ENCODE measurements around the gene DDX59. TPM values are rescaled to one million over a fixed set of nuclear protein-coding genes. Genes with fewer than 3 reads are reported as not detected.
A peak's percentile ranks its signal among the peaks of the same experiment; 100 is the strongest.

DDX59 gene
- total RNA-seq, 4 donors from 2014 or later, result 36.7 to 52.7 (median 39.5) TPM

- no peak overlapping the region for H3K4me3 ChIP-seq
- DNase-seq, result no peak
- no peaks in the 10 kb centered on the region for H3K4me1 ChIP-seq
- TF ChIP-seq CTCF (IDR thresholded peaks at IDR 0.05 in 4 of 5, conservative IDR thresholded peaks at IDR 0.05 in 1 of 5) (no peak), POLR2A (IDR thresholded peaks at IDR 0.05) (no peak)
- no peaks in the 10 kb centered on the region for H3K36me3 ChIP-seq
- H3K27ac ChIP-seq, result no peak overlapping the region
- intact Hi-C loops (cut with DNase I; ENCODE audit: low total_unique reads), result loop anchor here (10.0 kb wide), 1 partner anchor 398 kb away; the partner anchor contains the start of gene KIF21B
- H3K27me3 ChIP-seq, result no peaks in the 10 kb centered on the region
- in situ Hi-C loops (cut with MboI; ENCODE audit: low sequenced_read_pairs in 4 of 4), result loop anchor here in 1 of 4 donors (10.0 kb wide), 1 partner anchor 168 kb away; no protein-coding TSS in a partner anchor
- no peak for ATAC-seq
- H3K9me3 ChIP-seq, result no peaks in the 10 kb centered on the region
Measured at GRCh38 chr1:200626853-200627534, 42.7 kb downstream of the DDX59 start.

- no peak overlapping the region for H3K4me3 ChIP-seq
- H3K4me1 ChIP-seq, result peaks cover 0 to 8% of the 10 kb centered on the region in 2 donors
- no peaks in the 10 kb centered on the region for H3K27me3 ChIP-seq
- TF ChIP-seq CTCF (IDR thresholded peaks at IDR 0.05 in 4 of 5, conservative IDR thresholded peaks at IDR 0.05 in 1 of 5), result no peak
- no peak for TF ChIP-seq POLR2A (IDR thresholded peaks at IDR 0.05)
- H3K36me3 ChIP-seq, result no peaks in the 10 kb centered on the region
- intact Hi-C loops (cut with DNase I; ENCODE audit: low total_unique reads) (loop anchor here (10.0 kb wide), 1 partner anchor 399 kb away; the partner anchor contains the start of gene KIF21B), in situ Hi-C loops (cut with MboI; ENCODE audit: low sequenced_read_pairs in 4 of 4) (loop anchor here in 1 of 4 donors (10.0 kb wide), 1 partner anchor 169 kb away; no protein-coding TSS in a partner anchor)
- ATAC-seq, result no peak
- no peaks in the 10 kb centered on the region for H3K9me3 ChIP-seq
- H3K27ac ChIP-seq, result no peak overlapping the region
- no peak for DNase-seq
Measured at GRCh38 chr1:200625381-200625824, 44.3 kb downstream of the DDX59 start.

- Histone ChIP-seq H3K27me3 (no peaks in the 10 kb centered on the region), H3K9me3 (no peaks in the 10 kb centered on the region), H3K27ac (no peak overlapping the region), H3K4me3 (no peak overlapping the region), H3K36me3 (no peaks in the 10 kb centered on the region), H3K4me1 (peaks cover 3 to 14% of the 10 kb centered on the region in 2 donors)
- ATAC-seq (no peak), DNase-seq (no peak)
- intact Hi-C loops (cut with DNase I; ENCODE audit: low total_unique reads), result loop anchor here (5.0 to 10.0 kb wide), 3 partner anchors 112 to 400 kb away; partner anchors contain the start of genes CAMSAP2 and KIF21B
- in situ Hi-C loops (cut with MboI; ENCODE audit: low sequenced_read_pairs in 4 of 4), result loop anchor here (5.0 to 25.0 kb wide), 4 partner anchors 170 to 412 kb away; no protein-coding TSS in a partner anchor
- no peak for TF ChIP-seq POLR2A (IDR thresholded peaks at IDR 0.05)
Measured at GRCh38 chr1:200624679-200625335, 44.9 kb downstream of the DDX59 start.

GRCh38 chr1:200620273-200621131 lies 49.2 kb downstream of the DDX59 start, which contains the start of gene KIF14:
KIF14 (minus strand) TSS chr1:200620751; CDS start chr1:200618723, 2,028 bp downstream.
- H3K27ac ChIP-seq, result peak within 1 kb of the TSS; percentile 20 to 54 (median 46)
- no peaks in the 10 kb centered on the region for H3K9me3 ChIP-seq
- peaks cover 3 to 15% of the 10 kb centered on the region in 2 donors for H3K4me1 ChIP-seq

More at GRCh38 chr1:200620273-200621131, 49.2 kb downstream of the DDX59 start, which contains the start of gene KIF14:
- in situ Hi-C loops (cut with MboI; ENCODE audit: low sequenced_read_pairs in 4 of 4) (loop anchor here (5.0 to 25.0 kb wide), 4 partner anchors 174 to 417 kb away; no protein-coding TSS in a partner anchor), intact Hi-C loops (cut with DNase I; ENCODE audit: low total_unique reads) (loop anchor here (1.0 to 10.0 kb wide), 4 partner anchors 49 to 404 kb away; partner anchors contain the start of genes CAMSAP2, DDX59 and KIF21B)
- Histone ChIP-seq H3K36me3 (no peaks in the 10 kb centered on the region), H3K27me3 (no peaks in the 10 kb centered on the region), H3K4me3 (peak within 1 kb of the TSS; percentile 74 to 78 (median 74))
- ATAC-seq (peak; percentile 96 to 98), DNase-seq (peak; percentile 82 to 83)
- TF ChIP-seq CTCF (IDR thresholded peaks at IDR 0.05 in 4 of 5, conservative IDR thresholded peaks at IDR 0.05 in 1 of 5) (no peak), POLR2A (IDR thresholded peaks at IDR 0.05) (no peak)

All from gastrocnemius medialis (tissue), 4 donors.